Fibroblast of skin of right quadriceps (primary cell): ENCODE results near the gene SLIT3.
A peak's percentile ranks its signal among the peaks of the same experiment; 100 is the strongest.
"Not testable (repeated sequence)": the region's sequence is repeated elsewhere in the genome, so short reads cannot be mapped to it uniquely, and the experiment has no call there.

Source experiments
- DNase-seq: peaks from one replicate; pipeline ENCODE4 v3.0.0-alpha.2; 2013

The SLIT3 gene

DNA sequence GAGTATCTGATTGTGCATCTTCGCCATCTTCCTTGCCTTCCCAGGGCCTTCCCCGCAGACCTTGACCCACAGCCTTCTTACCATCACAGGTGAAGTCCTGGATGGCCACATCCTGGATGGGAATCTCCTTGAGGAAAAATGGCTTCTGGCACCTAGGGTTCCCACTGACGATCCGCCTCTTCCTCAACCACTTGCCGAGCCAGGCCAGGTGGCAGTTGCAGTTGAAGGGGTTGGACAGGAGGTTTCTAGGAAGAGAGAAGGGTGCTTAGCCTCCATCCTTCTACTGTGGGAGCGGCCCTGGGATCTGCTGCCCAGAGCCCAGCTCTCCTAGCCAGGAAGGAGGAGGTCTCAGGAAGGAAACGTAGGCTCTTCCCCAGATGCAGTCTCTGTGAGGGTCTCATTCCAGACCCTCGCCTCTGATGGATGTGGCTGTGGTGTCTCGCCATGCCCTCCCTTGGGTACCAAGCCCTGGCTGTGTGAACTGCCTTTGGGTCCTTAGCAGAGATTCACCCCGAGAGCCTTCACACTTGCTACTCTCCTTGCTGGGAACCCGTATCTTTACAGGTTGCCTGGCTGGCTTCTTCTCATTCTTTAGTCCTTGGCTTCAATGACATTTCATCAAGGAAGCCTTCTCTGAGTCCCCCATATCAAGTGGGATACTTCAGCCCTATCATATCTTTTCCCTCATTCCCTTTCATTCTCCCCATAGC lies 551.4 kb downstream of the SLIT3 start:
- no peak for DNase-seq

DNA sequence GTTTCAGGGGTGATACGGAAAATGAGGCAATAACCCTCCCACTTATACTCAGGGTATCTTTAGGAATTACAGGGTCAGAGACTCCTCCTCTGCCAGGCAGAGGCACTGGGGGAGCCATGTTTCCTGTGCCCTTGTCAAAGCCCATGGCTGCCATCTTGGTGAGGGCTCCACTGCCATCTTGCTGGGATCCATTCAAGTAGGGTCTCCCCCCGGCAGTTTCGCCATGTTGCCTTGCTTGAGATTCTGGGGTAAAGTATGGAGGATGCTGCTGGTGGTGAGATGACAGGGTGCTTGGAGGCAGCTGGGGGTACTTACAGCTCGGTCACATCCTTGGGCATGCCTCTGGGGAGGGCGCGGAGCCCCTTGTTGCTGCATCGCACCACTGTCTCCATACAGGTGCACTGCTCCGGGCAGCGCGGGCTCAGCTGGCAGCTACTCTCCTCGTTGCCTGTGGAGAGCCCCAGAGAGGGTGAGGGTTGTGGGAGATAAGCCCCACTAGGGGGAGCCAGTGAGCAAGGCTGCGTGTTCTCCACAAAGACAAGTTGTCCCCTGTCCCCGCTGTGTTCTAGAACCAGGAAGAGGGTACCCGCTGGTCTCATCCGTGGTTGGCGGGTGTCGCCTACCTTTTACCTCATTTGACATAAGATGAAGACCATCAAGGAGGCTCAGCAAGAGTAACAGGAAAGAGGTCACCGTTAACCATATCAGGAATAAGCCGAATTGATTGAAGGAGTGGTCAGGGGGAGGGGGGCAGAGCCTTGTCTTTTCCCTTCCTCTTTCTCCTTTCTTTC lies 552.8 kb downstream of the SLIT3 start:
- peak; percentile 14 for DNase-seq

DNA sequence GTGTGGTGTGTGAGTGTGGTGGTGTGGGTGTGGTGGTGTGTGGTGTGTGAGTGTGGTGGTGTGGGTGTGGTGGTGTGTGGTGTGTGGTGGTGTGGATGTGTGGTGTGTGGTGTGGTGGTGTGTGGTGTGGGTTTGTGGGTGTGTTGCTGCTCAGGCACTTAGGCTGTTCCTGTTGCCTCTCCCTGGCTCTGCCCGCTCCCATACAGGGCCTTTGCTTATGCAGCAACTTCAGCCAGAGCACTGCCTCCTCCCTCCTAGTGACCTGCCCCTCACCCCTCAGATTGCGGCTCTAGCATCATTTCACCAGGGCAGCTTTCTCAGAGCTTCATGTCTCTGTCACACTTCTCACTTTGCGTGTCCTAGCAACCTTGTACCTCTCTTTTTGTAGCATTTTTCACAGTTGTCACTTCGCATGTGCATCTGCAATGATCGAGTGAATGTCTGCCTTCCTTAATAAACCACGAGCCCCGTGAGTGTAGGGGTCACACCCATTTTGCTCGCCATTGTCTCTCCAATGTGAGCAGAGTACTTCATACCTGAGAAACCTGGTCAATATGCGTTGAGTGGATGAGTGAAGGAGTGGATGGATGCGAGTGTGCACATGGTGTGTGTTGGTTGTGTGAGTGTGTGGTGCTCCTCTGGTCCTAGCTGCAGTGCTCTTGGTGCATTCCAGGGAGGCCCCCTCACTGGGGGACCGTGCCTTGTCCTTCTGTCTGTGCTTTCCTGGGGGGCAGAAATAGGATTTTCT lies 553.9 kb downstream of the SLIT3 start:
- DNase-seq, result no peak

GRCh38 chr5:168746126-168746892 lies 554.6 kb downstream of the SLIT3 start:
- not testable (repeated sequence) for DNase-seq

DNA sequence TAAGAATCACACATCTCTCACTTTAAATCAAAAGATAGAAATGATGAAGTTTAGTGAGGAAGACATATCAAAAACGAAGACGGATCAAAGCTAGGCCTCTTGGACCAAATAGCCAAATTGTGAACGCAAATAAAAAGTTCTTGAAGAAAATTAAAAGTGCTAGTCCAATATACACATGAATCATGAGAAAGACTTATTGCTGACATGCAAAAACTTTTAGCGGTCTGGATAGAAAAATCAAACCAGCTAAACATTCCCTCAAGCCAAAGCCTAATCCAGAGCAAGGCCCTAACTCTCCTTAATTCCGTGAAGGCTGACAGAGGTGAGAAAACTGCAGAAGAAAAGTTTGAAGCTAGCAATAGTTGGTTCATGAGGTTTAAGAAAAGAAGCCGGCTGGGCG lies 557.3 kb downstream of the SLIT3 start:
- DNase-seq, result no peak

DNA sequence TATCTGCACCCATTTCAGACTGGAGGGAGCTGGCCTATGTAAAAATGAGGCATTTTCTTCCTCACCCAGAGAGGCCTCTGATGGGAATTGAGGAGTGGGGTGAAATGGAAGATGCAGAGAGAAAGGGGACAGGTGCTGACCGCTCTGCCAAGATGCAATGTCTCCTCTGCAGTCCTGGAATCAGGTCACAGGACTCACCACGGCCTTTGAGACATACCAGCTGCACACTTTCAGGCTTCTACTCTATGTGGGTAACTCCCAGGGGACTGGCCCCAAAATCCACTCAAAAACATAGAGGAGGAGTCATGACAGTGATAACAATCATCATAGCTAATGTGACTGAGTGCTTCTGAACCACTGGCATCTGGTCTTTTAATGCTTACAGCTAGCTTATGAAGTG lies 558.6 kb downstream of the SLIT3 start:
- DNase-seq, result not testable (repeated sequence)

DNA sequence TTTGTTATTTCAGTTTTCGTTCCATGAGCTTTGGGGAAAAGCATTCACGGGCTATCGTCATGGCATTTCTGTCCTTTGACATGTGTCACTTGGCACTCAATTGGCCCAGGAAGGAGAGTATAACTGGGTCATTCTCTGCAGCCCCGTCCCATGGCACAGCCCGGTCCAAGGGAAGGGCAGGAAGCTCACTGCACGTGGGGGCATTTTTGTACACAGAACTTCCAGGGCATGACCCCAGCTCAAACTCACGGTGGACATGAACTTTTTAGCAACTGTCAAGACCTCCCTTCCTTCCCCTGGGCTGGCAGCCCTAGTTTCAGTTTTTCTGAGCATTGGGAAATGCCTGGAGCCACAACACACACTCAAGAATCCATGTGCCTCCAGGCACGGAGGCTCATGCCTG lies 560.1 kb downstream of the SLIT3 start:
- DNase-seq, result no peak

GRCh38 chr5:168740092-168740800 lies 560.7 kb downstream of the SLIT3 start:
- DNase-seq, result no peak

- DNase-seq, result no peak
These were observed 563.9 kb downstream of the SLIT3 start for GRCh38 chr5:168737066-168737465.

- no peak for DNase-seq
These were observed 564.6 kb downstream of the SLIT3 start for GRCh38 chr5:168736281-168736831.

GRCh38 chr5:168734620-168735300 lies 566.2 kb downstream of the SLIT3 start:
- DNase-seq, result peak; percentile 67

DNA sequence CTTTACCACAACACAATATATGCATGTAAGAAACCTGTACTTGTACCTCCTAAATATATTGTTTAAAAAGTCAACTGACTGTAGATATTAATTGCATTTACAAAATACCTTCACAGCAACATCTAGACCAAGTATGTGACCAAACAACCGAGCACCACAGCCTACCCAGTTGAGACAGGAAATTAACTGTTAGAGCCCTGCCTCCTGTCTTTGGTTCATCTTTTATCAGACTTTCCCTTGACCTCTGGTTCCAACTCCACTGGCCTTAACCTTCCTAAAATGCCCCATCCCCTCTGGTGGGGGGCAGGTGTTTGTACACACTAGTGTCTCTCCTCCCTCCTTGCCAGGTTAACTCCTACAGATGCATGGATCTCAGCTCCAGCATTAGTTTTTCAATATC lies 566.8 kb downstream of the SLIT3 start:
- DNase-seq, result no peak

DNA sequence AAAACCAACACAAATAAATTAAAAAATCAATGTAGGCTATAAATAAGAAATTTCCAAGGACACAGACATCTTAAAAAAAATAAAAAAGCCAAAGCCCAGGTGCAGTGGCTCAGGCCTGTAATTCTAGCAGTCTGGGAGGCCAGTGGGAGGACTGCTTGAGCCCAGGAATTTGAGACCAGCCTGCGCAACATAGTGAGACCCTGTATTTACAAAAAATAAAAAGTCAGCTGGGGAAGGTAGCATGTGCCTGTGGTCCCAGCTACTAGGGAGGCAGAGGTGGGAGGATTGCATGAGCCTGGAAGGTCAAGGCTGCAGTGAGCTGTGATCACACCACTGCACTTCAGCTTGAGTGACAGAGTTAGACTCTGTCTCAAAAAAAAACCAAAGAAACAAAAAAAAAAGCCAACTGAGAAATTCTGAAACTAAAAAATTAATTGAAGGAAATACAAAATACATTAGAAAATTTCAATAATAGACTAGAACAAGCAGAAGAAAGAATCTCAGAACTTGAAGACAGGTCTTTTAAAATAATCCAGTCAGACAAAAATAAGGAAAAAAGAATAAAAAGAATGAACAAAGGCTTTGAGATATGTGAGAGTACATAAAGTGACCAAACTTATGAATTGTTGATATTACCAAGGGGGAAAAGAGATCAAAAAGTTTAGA lies 572.3 kb downstream of the SLIT3 start:
- no peak for DNase-seq

- no peak for DNase-seq
These were observed 573.4 kb downstream of the SLIT3 start for GRCh38 chr5:168727547-168727946.

GRCh38 chr5:168726342-168726741 lies 574.6 kb downstream of the SLIT3 start:
- no peak for DNase-seq

DNA sequence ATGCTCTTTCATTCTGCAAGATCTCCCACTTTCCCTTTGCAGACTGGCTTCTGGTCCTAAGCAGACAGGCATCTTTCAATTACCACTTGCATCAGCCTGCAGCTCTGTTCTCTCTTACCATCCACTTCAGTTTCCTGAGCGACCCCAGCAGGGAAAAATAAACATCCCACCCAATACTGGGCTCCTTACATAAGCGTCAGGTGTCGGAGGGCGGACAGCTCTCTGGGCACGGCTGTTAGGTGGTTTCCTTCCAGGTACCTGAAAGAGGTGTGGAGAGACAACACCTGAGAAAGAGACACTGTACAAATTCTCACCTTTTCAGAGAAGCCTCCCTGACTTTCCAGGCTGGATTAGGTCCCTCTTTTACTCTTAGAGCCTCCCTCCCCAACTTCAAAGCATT lies 576.7 kb downstream of the SLIT3 start:
- DNase-seq, result no peak

- DNase-seq, result no peak
These were observed 577.9 kb downstream of the SLIT3 start for GRCh38 chr5:168723037-168723436.

GRCh38 chr5:168721966-168722365 lies 579.0 kb downstream of the SLIT3 start:
- DNase-seq, result no peak

GRCh38 chr5:168721002-168721753 lies 579.8 kb downstream of the SLIT3 start:
- no peak for DNase-seq

DNA sequence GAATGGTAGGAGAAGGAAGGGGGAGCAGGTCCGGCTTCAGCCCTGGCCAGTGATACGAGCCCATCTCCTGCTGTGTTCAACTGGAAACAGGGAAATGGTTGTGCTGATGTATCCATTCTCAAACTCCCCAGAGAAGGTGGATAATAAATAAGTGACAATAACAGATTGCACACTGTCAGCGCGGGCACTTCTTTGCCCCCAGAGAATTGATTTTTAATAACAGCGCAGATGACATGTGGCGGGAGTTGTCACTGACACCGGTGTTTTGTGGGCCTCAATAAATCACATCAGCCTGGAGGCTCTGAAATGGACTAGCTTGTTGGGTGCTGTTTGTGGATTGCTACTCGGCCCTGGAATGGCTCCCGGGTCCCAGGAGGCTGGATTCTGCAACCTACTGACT lies 580.4 kb downstream of the SLIT3 start:
- DNase-seq, result no peak
